HEK293 (cell line): ENCODE data around the gene GDPD3.

Experiments
- CTCF ChIA-PET: fragments of 350-600 bp; formaldehyde crosslinking; extraction: SDS; loops from one replicate; lab custom pipeline; 2021; ENCODE audit warnings: antibody characterized with exemption; lab: Yijun Ruan, JAX
- POLR2A ChIA-PET: fragments of 300-600 bp; formaldehyde crosslinking; extraction: SDS; loops from one replicate; lab custom pipeline; 2020; ENCODE audit warnings: antibody characterized with exemption, inconsistent platforms; lab: Yijun Ruan, JAX
- H3K27ac ChIP-seq: fragments of 200-500 bp; sonication (Bioruptor generic); 2 replicates; pipeline ENCODE4 v1.5.1; 2014; ENCODE audit warnings: low read depth, low read length, control low read depth, inconsistent platforms; ENCODE audit errors: extremely low read depth
- H3K36me3 ChIP-seq, 2 experiments: fragments of 200-500 bp in 1 of 2; sonication (Bioruptor generic) in 1 of 2; 1 replicate in 1 of 2; 2 replicates in 1 of 2; pipeline ENCODE4 v1.5.1; 2014 to 2017; ENCODE audit warnings: inconsistent platforms in 2 of 2, low read length in 2 of 2; ENCODE audit not compliant: control insufficient read depth in 2 of 2, insufficient read depth in 1 of 2
- H3K4me1 ChIP-seq: fragments of 200-500 bp; sonication (Bioruptor generic); 2 replicates; pipeline ENCODE4 v1.5.1; 2014; ENCODE audit warnings: mild to moderate bottlenecking, low read length, inconsistent platforms; ENCODE audit not compliant: control insufficient read depth, insufficient read depth
- H3K4me3 ChIP-seq: 2 replicates; pipeline ENCODE4 v1.5.1; 2011; ENCODE audit warnings: low read depth, mild to moderate bottlenecking, control low read depth, low read length, moderate library complexity
- H3K9me3 ChIP-seq: fragments of 200-500 bp; sonication (Bioruptor generic); 2 replicates; pipeline ENCODE4 v1.5.1; 2014; ENCODE audit warnings: low read depth, low read length, inconsistent platforms; ENCODE audit not compliant: control insufficient read depth, insufficient read depth
- GLI2 ChIP-seq: fragments of 450-650 bp; formaldehyde crosslinking; IDR thresholded peaks from 2 replicates; pipeline ENCODE4; 2017; ENCODE audit warnings: missing biosample characterization, missing genetic modification characterization, low read depth, borderline replicate concordance
- GLIS1 ChIP-seq: fragments of 450-650 bp; formaldehyde crosslinking; IDR thresholded peaks from 2 replicates; pipeline ENCODE4 v1.5.1; 2016; ENCODE audit warnings: missing biosample characterization, missing genetic modification characterization
- TCF7L2 ChIP-seq: IDR thresholded peaks from 2 replicates; pipeline ENCODE4 v1.6.1; 2011; ENCODE audit warnings: low read depth, mild to moderate bottlenecking, inconsistent platforms, low read length, moderate library complexity, borderline replicate concordance
- ZFP41 ChIP-seq: fragments of 450-650 bp; formaldehyde crosslinking; IDR thresholded peaks from 2 replicates; pipeline ENCODE4 v1.5.1; 2016; ENCODE audit warnings: missing biosample characterization, missing genetic modification characterization, borderline replicate concordance
- ZNF112 ChIP-seq: fragments of 450-650 bp; formaldehyde crosslinking; IDR thresholded peaks from 2 replicates; pipeline ENCODE4 v1.5.0; 2017; ENCODE audit warnings: missing biosample characterization, missing genetic modification characterization
- ZNF157 ChIP-seq: fragments of 450-650 bp; formaldehyde crosslinking; IDR thresholded peaks from 2 replicates; pipeline ENCODE4 v1.5.1; 2016; ENCODE audit warnings: missing biosample characterization, missing genetic modification characterization
- ZNF221 ChIP-seq: fragments of 450-650 bp; formaldehyde crosslinking; IDR thresholded peaks from 2 replicates; pipeline ENCODE4 v1.5.1; 2017; ENCODE audit warnings: missing biosample characterization, missing genetic modification characterization, borderline replicate concordance
- ZNF23 ChIP-seq: fragments of 450-650 bp; formaldehyde crosslinking; IDR thresholded peaks from 2 replicates; pipeline ENCODE4 v1.5.1; 2016; ENCODE audit warnings: missing biosample characterization, missing genetic modification characterization, borderline replicate concordance
- ZNF280D ChIP-seq: fragments of 450-650 bp; formaldehyde crosslinking; IDR thresholded peaks from 2 replicates; pipeline ENCODE4 v1.5.1; 2016; ENCODE audit warnings: missing biosample characterization, missing genetic modification characterization
- ZNF362 ChIP-seq: fragments of 450-650 bp; formaldehyde crosslinking; IDR thresholded peaks from 2 replicates; pipeline ENCODE4 v1.5.1; 2016; ENCODE audit warnings: missing biosample characterization, missing genetic modification characterization
- ZNF391 ChIP-seq: fragments of 450-650 bp; formaldehyde crosslinking; IDR thresholded peaks from 2 replicates; pipeline ENCODE4 v1.5.1; 2016; ENCODE audit warnings: low read depth, missing biosample characterization, missing genetic modification characterization, borderline replicate concordance
- ZNF521 ChIP-seq: fragments of 450-650 bp; formaldehyde crosslinking; IDR thresholded peaks from 2 replicates; pipeline ENCODE4 v1.5.1; 2017; ENCODE audit warnings: missing biosample characterization, mild to moderate bottlenecking, missing genetic modification characterization
- ZNF549 ChIP-seq: fragments of 450-650 bp; IDR thresholded peaks from 2 replicates; pipeline ENCODE4 v1.5.1; 2018; ENCODE audit warnings: missing biosample characterization, missing genetic modification characterization, mild to moderate bottlenecking, inconsistent platforms, moderate library complexity
- ZNF629 ChIP-seq: fragments of 450-650 bp; formaldehyde crosslinking; IDR thresholded peaks from 2 replicates; pipeline ENCODE4 v1.5.1; 2017; ENCODE audit warnings: missing biosample characterization, missing genetic modification characterization
- ZNF645 ChIP-seq: fragments of 450-650 bp; formaldehyde crosslinking; IDR thresholded peaks from 2 replicates; pipeline ENCODE4; 2016; ENCODE audit warnings: missing biosample characterization, missing genetic modification characterization
- ZNF830 ChIP-seq: fragments of 450-650 bp; IDR thresholded peaks from 2 replicates; pipeline ENCODE4 v1.5.0; 2018; ENCODE audit warnings: missing biosample characterization, missing genetic modification characterization, low read depth, mild to moderate bottlenecking, moderate library complexity

The GDPD3 gene

GRCh38 chr16:30067584-30067916 is 45.8 kb downstream of the GDPD3 start (continued):
- TF ChIP-seq ZNF280D (no peak), ZNF23 (no peak), TCF7L2 (no peak), ZNF830 (tag by site-specific recombination) (no peak), ZNF549 (tag by site-specific recombination) (no peak), GLI2 (no peak), ZNF629 (tag by site-specific recombination) (no peak)
- TF ChIP-seq, all 188 proteins: peak for 0

- Histone ChIP-seq H3K4me3 (peak overlapping the region; percentile 94), H3K36me3 (peaks cover 30 to 63% of the 10 kb centered on the region in 2 experiments; a peak in 2 of 3 replicates), H3K4me1 (peaks cover 2% of the 10 kb centered on the region; the same call in 1 of the 2 replicates), H3K9me3 (no peaks in the 10 kb centered on the region), H3K27ac (peak overlapping the region; percentile 100; the same call in 1 of the 2 replicates)
- TF ChIP-seq GLIS1 (tag by site-specific recombination) (no peak), ZNF221 (tag by site-specific recombination) (no peak), ZNF157 (tag by site-specific recombination) (no peak), ZNF112 (tag by site-specific recombination) (no peak), ZNF362 (no peak), ZNF521 (tag by site-specific recombination) (no peak), ZNF391 (tag by site-specific recombination) (no peak), ZFP41 (tag by site-specific recombination) (no peak), ZNF645 (tag by site-specific recombination) (no peak)
- ChIA-PET POLR2A (interaction anchor here (0.5 to 3.6 kb wide), 11 partner anchors 10 to 708 kb away, joined by 3 to 70 read pairs (median 8); partner anchors contain the start of genes MAZ, PPP4C and TBX6), CTCF (interaction anchor here (0.6 to 3.6 kb wide), 8 partner anchors 10 to 548 kb away, joined by 3 to 25 read pairs (median 4); partner anchors contain the start of gene TBX6)
Observed at GRCh38 chr16:30066761-30067583, 46.4 kb downstream of the GDPD3 start.
